H9 (cell line): ENCODE measurements around the gene OOEP. TPM values are rescaled to one million over a fixed set of nuclear protein-coding genes. Genes with fewer than 3 reads are reported as not detected.

Experiments used
- DNase-seq: peaks from one replicate; pipeline ENCODE4 v3.0.0-alpha.2; 2017
- H2AFZ ChIP-seq: one replicate; pipeline ENCODE4 v1.6.1; 2013; ENCODE audit warnings: mild to moderate bottlenecking, low read length, control low read depth, moderate library complexity
- H2AK5ac ChIP-seq: 2 replicates; pipeline ENCODE4 v1.6.1; 2013; ENCODE audit warnings: low read length, control low read depth, mixed read lengths; ENCODE audit not compliant: insufficient read length
- H2BK120ac ChIP-seq: one replicate; pipeline ENCODE4 v1.6.1; 2013; ENCODE audit warnings: low read depth, mild to moderate bottlenecking, low read length, control low read depth, inconsistent platforms; ENCODE audit not compliant: poor library complexity, severe bottlenecking
- H2BK12ac ChIP-seq: 2 replicates; pipeline ENCODE4 v1.6.1; 2013; ENCODE audit warnings: low read length, control low read depth, mixed read lengths, low read depth; ENCODE audit not compliant: insufficient read length
- H2BK15ac ChIP-seq: 2 replicates; pipeline ENCODE4 v1.6.1; 2013; ENCODE audit warnings: low read depth, low read length, control low read depth
- H2BK20ac ChIP-seq: one replicate; pipeline ENCODE4 v1.6.1; 2013; ENCODE audit warnings: low read depth, mild to moderate bottlenecking, low read length, control low read depth, inconsistent platforms; ENCODE audit not compliant: poor library complexity, severe bottlenecking
- H2BK5ac ChIP-seq: 2 replicates; pipeline ENCODE4 v1.6.1; 2013; ENCODE audit warnings: low read length, control low read depth, mixed read lengths; ENCODE audit not compliant: insufficient read length
- H3K14ac ChIP-seq: 2 replicates; pipeline ENCODE4 v1.6.1; 2013; ENCODE audit warnings: low read length, control low read depth; ENCODE audit not compliant: insufficient read depth
- H3K18ac ChIP-seq: 2 replicates; pipeline ENCODE4 v1.6.1; 2013; ENCODE audit warnings: low read depth, mild to moderate bottlenecking, mixed read lengths, low read length, control low read depth; ENCODE audit not compliant: insufficient read length
- H3K23ac ChIP-seq: 2 replicates; pipeline ENCODE4 v1.6.1; 2013; ENCODE audit warnings: low read length, control low read depth, mixed read lengths, low read depth; ENCODE audit not compliant: insufficient read length
- H3K23me2 ChIP-seq: 2 replicates; pipeline ENCODE4 v1.6.1; 2013; ENCODE audit warnings: low read depth, mild to moderate bottlenecking, mixed read lengths, low read length, control low read depth; ENCODE audit not compliant: insufficient read length, poor library complexity, severe bottlenecking
- H3K27ac ChIP-seq: 2 replicates; pipeline ENCODE4 v1.5.1; 2013; ENCODE audit warnings: low read length, control low read depth, mixed read lengths, low read depth; ENCODE audit not compliant: insufficient read length
- H3K27me3 ChIP-seq: 2 replicates; pipeline ENCODE4 v1.6.1; 2013; ENCODE audit warnings: low read length, control low read depth, inconsistent platforms; ENCODE audit not compliant: insufficient read depth
- H3K4ac ChIP-seq: 2 replicates; pipeline ENCODE4 v1.6.1; 2013; ENCODE audit warnings: low read depth, mild to moderate bottlenecking, control low read depth, inconsistent platforms, low read length, moderate library complexity
- H3K4me1 ChIP-seq: 2 replicates; pipeline ENCODE4 v1.6.1; 2013; ENCODE audit warnings: low read length, control low read depth, inconsistent platforms; ENCODE audit not compliant: insufficient read depth
- H3K4me2 ChIP-seq: 2 replicates; pipeline ENCODE4 v1.6.1; 2013; ENCODE audit warnings: low read length, control low read depth, mixed read lengths; ENCODE audit not compliant: insufficient read length, insufficient read depth
- H3K56ac ChIP-seq: 2 replicates; pipeline ENCODE4 v1.6.1; 2013; ENCODE audit warnings: low read depth, mild to moderate bottlenecking, mixed read lengths, low read length, control low read depth; ENCODE audit not compliant: insufficient read length
- H3K79me1 ChIP-seq: 2 replicates; pipeline ENCODE4 v1.6.1; 2013; ENCODE audit warnings: low read depth, mild to moderate bottlenecking, moderate library complexity, low read length, control low read depth, inconsistent platforms; ENCODE audit not compliant: insufficient read depth, poor library complexity, severe bottlenecking
- H3K79me2 ChIP-seq: 2 replicates; pipeline ENCODE4 v1.6.1; 2013; ENCODE audit warnings: low read length, control low read depth, inconsistent platforms; ENCODE audit not compliant: insufficient read depth
- H3K9ac ChIP-seq: 2 replicates; pipeline ENCODE4 v1.6.1; 2013; ENCODE audit warnings: low read length, control low read depth, mixed read lengths; ENCODE audit not compliant: insufficient read length; ENCODE audit errors: extremely low read depth
- H3K9me3 ChIP-seq: one replicate; pipeline ENCODE4 v1.6.1; 2013; ENCODE audit warnings: low read depth, low read length, inconsistent platforms; ENCODE audit not compliant: control insufficient read depth
- H3T11ph ChIP-seq: one replicate; pipeline ENCODE4 v1.6.1; 2013; ENCODE audit warnings: mild to moderate bottlenecking, low read length, control low read depth, inconsistent platforms
- H4K20me1 ChIP-seq: one replicate; pipeline ENCODE4 v1.6.1; 2013; ENCODE audit not compliant: control insufficient read depth, insufficient read length, insufficient read depth
- H4K5ac ChIP-seq: 2 replicates; pipeline ENCODE4 v1.6.1; 2013; ENCODE audit warnings: low read depth, mild to moderate bottlenecking, mixed read lengths, low read length, control low read depth; ENCODE audit not compliant: insufficient read length
- H4K8ac ChIP-seq: replicated peaks from 2 replicates; pipeline ENCODE4 v1.6.1; 2013; ENCODE audit warnings: low read length, control low read depth, mixed read lengths, low read depth; ENCODE audit not compliant: insufficient read length
- H4K91ac ChIP-seq: 2 replicates; pipeline ENCODE4 v1.6.1; 2013; ENCODE audit warnings: low read depth, mild to moderate bottlenecking, moderate library complexity, mixed read lengths, low read length, control low read depth; ENCODE audit not compliant: insufficient read length
- H3K27ac Mint-ChIP-seq, 3 experiments: 2 replicates in 2 of 3; 3 replicates in 1 of 3; pipeline ENCODE4 v1.8.0; 2020 to 2021; ENCODE audit warnings: mixed read lengths in 3 of 3, mild to moderate bottlenecking in 1 of 3, moderate library complexity in 1 of 3
- H3K27me3 Mint-ChIP-seq: 2 replicates; pipeline ENCODE4 v1.8.0; 2021; ENCODE audit warnings: low read depth, mild to moderate bottlenecking, moderate library complexity, mixed read lengths
- H3K36me3 Mint-ChIP-seq, 3 experiments: 2 replicates in 2 of 3; 3 replicates in 1 of 3; pipeline ENCODE4 v1.8.0; 2020 to 2021; ENCODE audit warnings: low read depth in 3 of 3, mixed read lengths in 3 of 3; ENCODE audit not compliant: insufficient read depth in 1 of 3
- H3K4me1 Mint-ChIP-seq, 2 experiments: 2 replicates each; pipeline ENCODE4 v1.8.0; 2020; ENCODE audit warnings: mixed read lengths in 2 of 2
- H3K4me3 Mint-ChIP-seq, 2 experiments: 2 replicates in 1 of 2; 3 replicates in 1 of 2; pipeline ENCODE4 v1.8.0; 2020 to 2021; ENCODE audit warnings: mild to moderate bottlenecking in 2 of 2, mixed read lengths in 2 of 2, moderate library complexity in 1 of 2
- H3K9me3 Mint-ChIP-seq, 2 experiments: 2 replicates in 1 of 2; 3 replicates in 1 of 2; pipeline ENCODE4 v1.8.0; 2020; ENCODE audit warnings: mild to moderate bottlenecking in 2 of 2, mixed read lengths in 2 of 2, moderate library complexity in 1 of 2
- CTCF ChIP-seq: fragments of 200-600 bp; sonication (generic); conservative IDR thresholded peaks from 3 replicates; pipeline ENCODE4 v1.8.0; 2021; ENCODE audit warnings: antibody characterized with exemption, mild to moderate bottlenecking
- whole genome bisulfite sequencing: extraction: QIAGEN DNeasy Blood & Tissue Kit; methylation state at CpG from one replicate; pipeline ENCODE4 v1.1.7; 2013; ENCODE audit warnings: missing lambda C conversion rate, low lambda C conversion rate, mixed read lengths; ENCODE audit not compliant: insufficient read length; ENCODE audit errors: extremely low coverage; 5-methylcytosine and 5-hydroxymethylcytosine counted together
- total RNA-seq: library from RNA; stranded (reverse); gene quantifications from 2 replicates; pipeline ENCODE4 v1.2.1, GENCODE V29; 2021

Gene OOEP
- total RNA-seq, 1 experiment from 2014 or later: not detected

GRCh38 chr6:73409395-73409794 lies 39.7 kb upstream of the OOEP start:
- no peak overlapping the region for H3K4ac ChIP-seq
- no peaks in the 10 kb centered on the region for H3K9me3 Mint-ChIP-seq
- no peak for TF ChIP-seq CTCF
- H3K4me3 Mint-ChIP-seq: no peak overlapping the region
- no peak overlapping the region for H3K56ac ChIP-seq
- H3K9ac ChIP-seq: no peak overlapping the region
- H3K23me2 ChIP-seq: no peaks in the 10 kb centered on the region
- no peak overlapping the region for H2BK15ac ChIP-seq
- no peak overlapping the region for H3K14ac ChIP-seq
- H3K79me2 ChIP-seq: no peaks in the 10 kb centered on the region
- H4K20me1 ChIP-seq: no peaks in the 10 kb centered on the region
- DNase-seq: no peak
- H3K4me1 Mint-ChIP-seq: no peaks in the 10 kb centered on the region
- H4K91ac ChIP-seq: no peak overlapping the region
- H2BK5ac ChIP-seq: no peak overlapping the region
- H3K27me3 ChIP-seq: no peaks in the 10 kb centered on the region
- H2AFZ ChIP-seq: no peak overlapping the region
- H4K5ac ChIP-seq: no peak overlapping the region
- no peak overlapping the region for H2BK20ac ChIP-seq
- H3K27ac Mint-ChIP-seq: no peak overlapping the region
- no peaks in the 10 kb centered on the region for H3K79me1 ChIP-seq
- no peak overlapping the region for H3K27ac ChIP-seq
- no peaks in the 10 kb centered on the region for H3K36me3 Mint-ChIP-seq
- no peak overlapping the region for H2BK12ac ChIP-seq
- H3K18ac ChIP-seq: no peak overlapping the region
- no peak overlapping the region for H2AK5ac ChIP-seq
- no peak overlapping the region for H4K8ac ChIP-seq
- no peak overlapping the region for H3K4me2 ChIP-seq
- WGBS: no CpG with 5 or more reads among the region's 1 CpG
- no peak overlapping the region for H3T11ph ChIP-seq
- no peak overlapping the region for H2BK120ac ChIP-seq
- no peaks in the 10 kb centered on the region for H3K9me3 ChIP-seq
- no peak overlapping the region for H3K23ac ChIP-seq
- H3K27me3 Mint-ChIP-seq: no peaks in the 10 kb centered on the region
- H3K4me1 ChIP-seq: no peaks in the 10 kb centered on the region
